GM21360 (cell line): ENCODE results near the gene USH1G.
"Not testable (repeated sequence)": the region's sequence is repeated elsewhere in the genome, so short reads cannot be mapped to it uniquely, and the experiment has no call there.

Source experiments
- ATAC-seq: cut with Tn5 transposase; IDR thresholded peaks from one replicate; pipeline ENCODE4 v1.9.1; 2021; ENCODE audit warnings: mild to moderate bottlenecking, moderate library complexity; ENCODE audit not compliant: unreplicated experiment

Gene USH1G

DNA sequence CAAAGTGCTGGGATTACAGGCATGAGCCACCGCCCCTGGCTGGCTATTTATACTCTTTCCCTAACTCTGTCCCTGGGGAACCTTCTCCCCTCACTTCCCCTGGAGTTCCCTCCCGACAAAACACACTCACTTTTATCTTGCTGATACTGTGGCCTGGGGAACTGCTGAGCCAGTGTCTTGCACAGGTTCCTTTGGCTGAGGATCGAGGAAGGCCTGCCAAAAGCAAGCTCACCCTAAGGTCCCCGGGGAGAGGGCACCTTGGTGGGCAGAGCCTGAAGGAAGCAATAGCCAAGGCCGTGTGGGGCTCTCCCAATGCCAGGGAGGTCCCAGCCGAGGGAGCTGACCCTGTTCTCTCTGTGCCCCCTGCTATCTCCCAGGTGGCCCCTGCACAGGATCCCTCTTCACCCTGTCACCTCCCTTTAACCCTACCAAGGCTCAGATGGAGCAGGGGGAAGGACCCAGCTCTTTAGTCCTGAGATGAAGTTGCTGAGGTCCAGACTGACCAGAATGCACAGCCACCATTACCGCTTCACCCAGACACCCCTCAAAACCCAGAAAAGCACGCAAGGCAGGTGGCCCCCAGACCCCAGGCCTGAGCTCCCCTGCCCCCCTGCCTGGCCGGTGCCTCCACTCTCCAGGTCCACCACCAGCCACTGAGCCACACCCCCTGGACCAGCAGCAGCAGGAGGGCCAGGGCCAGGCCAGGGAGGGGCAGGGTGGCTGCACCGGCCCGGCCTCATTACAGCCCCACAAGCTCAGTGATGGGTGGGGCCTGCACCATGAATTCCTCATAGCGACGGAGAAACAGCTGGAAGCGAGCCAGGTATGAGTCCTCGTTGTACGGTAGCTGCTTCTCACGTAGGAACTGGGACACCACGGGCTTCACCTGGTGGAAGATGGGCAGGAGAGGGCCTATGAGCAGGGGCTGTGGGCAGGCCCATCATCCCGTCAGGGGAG lies 45.2 kb downstream of the USH1G start:
- ATAC-seq = no peak

DNA sequence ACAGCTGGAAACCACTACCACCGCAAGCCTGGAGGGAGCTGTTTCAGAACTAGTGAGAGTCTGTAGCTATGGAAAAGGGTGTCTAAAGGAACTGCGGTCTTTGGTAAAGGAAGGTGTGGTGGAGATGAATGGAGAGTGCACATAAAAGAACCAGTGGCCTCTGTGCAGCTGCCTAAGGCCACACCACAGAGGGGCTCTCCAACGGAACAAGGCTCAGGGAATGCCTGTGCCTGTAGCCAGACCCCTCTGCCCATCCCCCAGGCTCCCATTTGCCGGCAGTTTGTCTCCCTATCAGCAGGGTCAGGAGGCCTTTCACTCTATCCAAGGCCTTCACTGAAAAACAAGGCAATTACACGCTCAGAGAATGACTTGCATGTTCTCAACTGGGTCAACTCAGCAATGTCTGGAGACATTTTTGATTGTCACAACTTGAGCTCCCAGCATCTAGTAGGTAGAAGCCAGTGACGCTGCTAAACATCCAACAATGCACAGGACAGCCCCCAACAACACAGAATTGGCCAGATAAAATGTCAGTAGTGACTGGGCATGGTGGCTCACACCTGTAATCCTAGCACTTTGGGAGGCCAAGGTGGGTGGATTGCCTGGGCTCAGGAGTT lies 47.0 kb downstream of the USH1G start:
- no peak for ATAC-seq

DNA sequence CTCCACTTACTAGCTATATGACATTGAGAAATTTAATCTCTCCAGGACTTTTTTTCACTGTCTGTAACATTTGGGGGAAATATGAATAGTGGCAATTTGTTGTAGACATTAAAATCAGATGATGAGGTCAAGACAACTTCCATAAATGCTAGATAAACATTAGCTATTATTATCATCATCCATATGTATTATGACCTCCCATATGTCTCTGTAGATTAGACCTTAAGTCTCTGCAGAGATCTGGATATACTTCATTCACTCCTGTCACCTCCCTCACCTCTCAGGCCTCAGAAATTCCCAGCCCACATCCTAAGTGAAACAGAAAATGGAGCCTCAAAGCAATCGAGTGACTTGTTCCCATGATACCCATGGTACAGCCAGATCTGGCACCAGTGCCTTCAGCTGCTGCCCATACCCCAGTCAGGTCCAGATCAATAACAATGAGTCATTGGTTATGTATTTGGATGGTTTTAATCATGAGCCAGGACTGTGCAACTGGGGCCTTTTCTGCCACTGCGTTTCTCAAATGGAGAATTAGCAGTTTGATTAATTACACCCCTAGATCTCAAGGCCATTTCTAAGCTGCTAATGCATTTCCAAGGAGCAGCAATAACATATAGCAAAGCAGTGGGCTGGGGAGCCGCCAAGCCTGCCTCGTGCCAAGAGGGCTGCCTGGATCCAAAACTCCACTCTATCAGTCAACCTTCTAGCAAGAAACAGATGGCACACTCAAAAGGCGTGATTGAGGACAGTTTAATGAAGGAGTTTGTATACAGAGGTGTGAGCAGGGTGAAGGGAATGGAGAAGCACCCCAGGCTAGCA lies 47.7 kb downstream of the USH1G start:
- no peak for ATAC-seq

DNA sequence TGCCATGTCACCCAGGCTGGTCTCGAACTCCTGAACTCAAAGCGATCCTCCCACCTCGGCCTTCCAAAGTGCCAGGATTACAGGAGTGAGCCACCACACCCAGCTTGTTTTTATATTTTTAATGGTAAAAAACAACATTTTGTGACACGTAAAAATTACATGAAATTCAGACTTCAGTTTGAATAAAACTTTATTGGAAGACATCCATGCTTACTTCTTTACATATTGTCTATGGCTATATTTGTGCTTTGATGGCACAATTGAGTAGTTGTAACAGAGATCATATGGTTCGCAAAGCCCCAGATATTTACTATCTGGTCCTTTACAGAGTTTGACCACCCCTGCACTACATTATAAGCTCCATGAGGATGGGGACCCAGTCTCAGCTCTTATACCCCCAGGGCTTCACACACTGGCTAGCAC lies 48.4 kb downstream of the USH1G start:
- no peak for ATAC-seq

DNA sequence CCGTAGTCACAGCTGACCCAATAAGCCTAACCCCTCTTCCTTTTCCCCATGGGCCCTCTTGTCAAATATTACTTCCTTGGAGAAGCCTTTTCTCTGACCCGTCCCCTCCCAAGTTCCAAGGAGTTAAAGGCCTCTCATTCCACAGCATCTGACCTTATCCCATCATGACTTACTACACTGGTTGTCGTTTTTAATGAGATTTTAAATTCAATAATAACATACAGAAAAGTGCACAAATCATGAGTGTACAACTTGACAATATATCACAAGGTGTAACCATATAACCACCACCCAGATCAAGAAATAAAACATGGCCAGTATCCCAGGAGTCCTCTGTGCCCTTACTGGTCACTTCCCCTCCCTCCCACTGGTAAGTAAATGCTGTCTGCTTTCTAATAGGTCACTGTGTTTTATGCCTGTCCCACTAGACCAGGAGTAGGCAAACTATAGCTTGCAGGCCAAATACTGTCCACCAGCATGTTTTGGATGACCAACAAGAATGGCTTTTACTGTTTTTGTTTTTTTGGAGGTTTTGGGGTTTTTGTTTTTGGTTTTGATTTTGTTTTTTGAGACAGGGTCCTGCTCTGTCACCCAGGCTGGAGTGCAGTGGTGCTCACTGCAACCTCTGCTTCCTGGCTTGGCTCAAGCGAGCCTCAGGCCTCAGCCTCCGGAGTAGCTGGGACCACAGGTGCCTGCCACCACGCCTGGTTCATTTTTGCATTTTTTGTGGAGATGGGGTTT lies 49.0 kb downstream of the USH1G start:
- no peak for ATAC-seq

DNA sequence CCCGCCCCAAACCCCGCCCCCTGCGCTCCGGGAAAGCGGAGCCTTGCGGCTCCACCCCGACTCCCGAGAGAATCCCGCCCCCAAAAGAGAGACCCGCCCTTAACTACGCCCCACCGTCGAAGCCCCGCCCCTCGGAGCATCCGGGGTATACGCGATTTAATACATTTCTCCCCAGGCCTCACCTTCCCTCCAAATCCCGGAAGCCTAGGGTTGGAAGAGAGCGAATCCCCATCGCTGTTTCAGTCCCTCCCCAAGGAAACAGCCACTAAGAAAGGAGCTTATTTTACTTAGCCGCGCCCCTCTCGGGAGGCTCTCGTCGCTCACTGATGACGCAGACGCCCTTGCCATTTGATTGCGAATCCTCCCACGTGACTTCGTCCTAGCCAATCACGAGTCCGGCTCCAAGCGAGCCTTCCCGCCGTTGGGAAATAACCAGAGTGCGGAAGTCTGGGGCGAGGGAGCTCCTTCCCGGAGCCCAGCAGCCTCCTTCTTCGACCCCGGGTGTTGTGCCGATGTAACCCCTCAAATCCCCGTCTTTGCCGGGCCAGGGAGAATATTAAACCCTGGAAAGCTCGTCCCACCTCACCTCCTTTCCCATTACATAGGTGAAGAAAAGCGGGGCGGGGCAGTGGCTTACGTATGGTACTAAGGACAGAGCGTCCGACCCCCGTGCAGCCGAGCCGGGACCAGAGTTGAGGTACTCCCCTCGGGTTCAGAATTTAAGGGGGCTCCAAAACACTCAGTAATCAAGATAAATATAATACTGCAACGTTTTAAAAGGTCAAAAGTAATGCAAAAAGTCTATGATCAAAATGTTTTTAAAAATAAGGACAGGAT lies 49.8 kb downstream of the USH1G start:
- ATAC-seq = peak; percentile 84

DNA sequence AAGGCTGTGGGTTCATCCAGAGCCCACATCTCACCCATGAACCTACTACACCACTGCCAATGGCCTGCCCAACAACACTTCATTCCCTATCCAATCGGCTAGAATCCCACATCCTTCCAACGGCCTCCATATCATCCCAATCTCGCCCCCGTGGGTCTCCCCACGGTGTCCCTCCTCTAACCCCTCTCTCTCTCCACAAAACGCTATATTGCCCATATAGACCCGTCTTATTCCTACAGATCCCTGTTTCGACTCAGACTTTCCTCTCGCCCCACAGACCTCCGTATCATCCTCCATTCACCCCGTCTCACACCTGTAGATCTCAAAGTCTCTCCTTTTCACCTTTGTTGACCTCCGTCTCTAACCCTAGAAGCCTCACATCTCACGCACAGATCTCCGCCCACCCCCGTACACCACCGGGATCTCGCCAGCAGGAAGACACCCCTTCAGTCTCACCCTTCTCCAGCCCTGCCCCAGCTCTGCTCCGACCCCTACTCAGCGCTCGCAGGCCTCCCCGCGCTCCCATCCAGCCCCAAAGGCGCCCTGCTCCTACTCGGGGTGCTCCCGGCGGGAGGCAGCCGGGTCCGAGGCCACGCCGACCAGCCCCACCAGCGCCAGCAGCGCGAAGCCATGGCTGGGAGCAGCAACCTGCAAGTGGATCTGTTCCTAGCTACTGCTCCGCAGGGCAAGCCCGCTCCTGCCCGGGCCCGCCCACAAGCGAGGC lies 50.6 kb downstream of the USH1G start, which contains the start of gene FDXR:
Gene FDXR (minus strand): TSS at position 682 of the 724 bp plus-strand sequence. CDS start 50 bp downstream, at position 632.
- no peak for ATAC-seq

DNA sequence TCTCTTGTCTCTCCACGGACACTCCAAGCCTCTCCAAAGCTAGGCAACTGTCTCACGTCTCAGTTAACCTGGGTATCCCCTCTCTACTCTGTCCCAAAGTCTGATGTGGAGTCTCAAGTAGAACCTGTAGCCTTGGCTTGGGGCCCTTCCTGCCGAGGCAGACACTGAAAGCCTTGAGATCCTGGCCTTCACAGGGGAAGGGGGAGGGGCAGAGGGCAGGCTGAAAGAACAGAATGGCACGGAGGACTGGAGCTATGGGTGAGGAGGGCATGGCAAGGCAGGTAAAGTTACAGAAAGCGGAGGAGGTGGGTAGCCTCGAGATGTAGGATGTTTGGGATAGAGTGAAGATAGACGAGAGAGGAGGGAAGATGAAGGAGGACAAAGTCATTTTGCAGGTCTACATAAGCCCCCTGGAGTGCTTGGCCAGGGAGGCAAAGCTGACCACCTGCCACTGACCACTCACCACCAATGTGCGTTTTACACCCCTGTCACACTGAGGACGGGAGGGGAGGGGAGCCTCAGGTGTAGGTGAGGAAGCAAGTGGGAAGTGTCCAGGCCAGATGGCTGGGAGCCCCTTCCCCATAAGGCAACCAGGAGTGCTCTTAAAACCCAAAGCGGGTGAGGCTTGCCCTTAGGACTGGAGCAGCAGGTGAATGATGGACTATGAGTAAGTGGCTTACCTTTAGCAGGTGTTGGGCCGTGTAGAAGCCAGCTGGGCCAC lies 51.5 kb downstream of the USH1G start:
- no peak for ATAC-seq

DNA sequence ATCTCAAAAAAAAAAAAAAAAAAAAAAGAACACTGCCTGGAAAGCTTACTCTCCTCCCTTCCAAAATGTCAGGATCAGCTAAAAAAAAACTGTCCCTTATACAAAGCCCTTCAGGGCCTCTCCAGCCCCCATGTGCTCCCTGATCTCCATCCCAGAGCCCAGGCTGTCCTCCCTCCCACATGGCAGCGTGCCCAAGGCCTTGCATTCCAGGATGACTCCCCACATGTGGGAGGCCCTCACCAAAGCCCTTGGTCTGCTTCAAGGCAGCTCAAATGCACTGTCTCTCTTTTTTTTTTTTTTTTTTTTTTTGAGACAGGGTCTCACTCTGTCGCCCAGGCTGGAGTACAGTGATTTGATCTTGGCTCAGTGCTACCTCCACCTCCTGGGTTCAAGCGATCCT lies 52.5 kb downstream of the USH1G start:
- ATAC-seq = no peak

DNA sequence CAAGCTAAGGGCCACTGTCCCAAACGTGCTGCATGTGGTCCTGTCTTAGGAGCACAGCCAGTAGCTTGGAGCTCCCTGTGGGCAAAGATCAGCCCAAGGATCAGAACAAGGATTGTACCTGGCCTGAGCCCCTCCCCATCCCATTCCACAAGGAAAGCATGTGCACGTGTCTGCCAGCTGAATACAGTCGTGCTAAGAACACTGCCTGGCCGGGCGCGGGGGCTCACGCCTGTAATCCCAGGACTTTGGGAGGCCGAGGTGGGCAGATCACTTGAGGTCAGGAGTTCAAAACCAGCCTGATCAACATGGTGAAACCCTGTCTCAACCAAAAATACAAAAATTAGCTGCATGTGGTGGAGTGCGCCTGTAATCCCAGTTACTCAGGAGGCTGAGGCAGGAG lies 53.0 kb downstream of the USH1G start:
- not testable (repeated sequence) for ATAC-seq

DNA sequence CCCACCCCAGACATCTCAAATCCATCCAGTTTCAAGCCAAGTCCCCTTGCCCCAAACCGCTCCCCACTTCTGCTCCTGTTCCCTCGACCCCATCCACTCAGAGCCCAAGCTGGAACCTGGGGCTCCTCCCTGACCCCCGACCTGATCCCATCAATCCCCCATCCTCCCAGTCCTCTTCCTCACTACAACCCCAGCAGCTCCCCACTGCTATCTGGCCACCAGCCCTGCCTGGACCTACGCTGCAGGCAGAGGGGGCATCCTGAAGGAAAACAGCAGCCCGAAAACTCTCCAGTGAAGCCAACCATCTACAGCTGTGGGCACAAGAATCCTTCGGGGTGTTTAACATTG lies 54.2 kb downstream of the USH1G start:
- ATAC-seq = no peak

DNA sequence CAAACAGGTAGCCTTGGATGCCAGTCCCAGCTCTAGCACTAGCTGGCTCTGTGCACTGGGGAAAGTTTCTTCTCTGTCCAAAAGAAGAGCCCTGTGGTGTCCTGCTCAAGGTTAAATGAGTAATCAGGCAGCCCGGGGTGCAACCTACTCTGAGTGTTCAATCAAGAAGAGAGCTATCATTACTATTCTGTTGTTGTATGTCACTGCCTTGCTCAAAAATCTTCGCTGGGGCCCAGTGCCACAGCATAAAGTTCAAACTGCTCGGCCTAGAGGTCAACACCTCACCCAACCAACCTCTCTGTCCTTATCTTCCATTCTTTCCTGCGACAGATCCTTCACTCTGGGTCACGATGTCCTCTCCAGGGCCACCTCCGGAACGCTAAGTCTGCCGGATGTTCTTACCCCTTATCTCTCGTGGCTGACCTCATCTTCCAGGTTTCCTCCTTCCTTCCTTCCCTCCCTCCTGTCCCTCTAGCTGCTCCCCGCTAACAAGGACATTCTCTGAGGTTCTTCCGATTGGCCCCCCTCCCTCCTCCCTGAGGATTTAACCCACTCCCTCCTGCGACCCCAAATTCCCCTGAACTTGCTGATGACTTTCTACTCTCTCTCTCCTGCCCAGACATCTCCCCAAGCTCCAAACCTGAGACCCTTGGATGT lies 54.7 kb downstream of the USH1G start:
- no peak for ATAC-seq

DNA sequence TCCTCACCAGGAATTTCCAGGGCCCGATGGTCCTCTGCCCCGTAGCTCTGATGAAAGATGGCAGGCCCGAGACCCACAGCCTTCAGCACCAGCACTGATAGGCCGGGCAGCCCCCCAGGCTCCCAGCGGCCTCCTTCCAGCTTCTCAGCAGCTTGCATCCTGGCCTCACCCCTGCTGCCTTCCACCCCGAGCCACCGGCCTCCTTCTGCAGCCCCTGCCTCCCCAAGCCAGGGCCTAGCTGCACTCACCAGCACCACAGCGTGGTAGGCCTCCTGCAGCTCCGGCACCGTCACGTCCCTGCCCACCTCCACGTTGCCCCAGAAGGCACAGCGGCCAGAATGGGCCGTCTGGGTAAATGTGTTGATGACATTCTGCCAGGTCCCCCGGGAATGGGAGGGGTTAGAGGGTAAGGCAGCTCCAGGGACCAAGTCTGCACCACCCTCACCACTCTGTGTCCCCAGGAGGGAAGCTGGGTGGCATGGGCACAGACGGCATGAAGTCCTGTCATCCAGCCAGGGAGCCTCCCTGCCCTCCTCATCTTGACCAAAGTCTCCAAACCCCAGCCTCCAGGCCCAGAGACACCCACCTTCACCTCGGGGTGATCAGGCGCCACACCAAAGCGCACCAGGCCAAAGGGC lies 56.7 kb downstream of the USH1G start:
- no peak for ATAC-seq
